Neural cell (in vitro differentiated cells): ENCODE results near the gene PRG2.

Experiments used
- EP300 ChIP-seq: fragments of 450-650 bp; conservative IDR thresholded peaks from 2 replicates; pipeline ENCODE4 v1.6.1; 2014; ENCODE audit warnings: antibody characterized with exemption, mild to moderate bottlenecking, moderate library complexity; ENCODE audit not compliant: poor library complexity, severe bottlenecking
- EZH2 ChIP-seq: fragments of 200-600, 300-800 bp; shearing (Covaris generic), sonication (generic); IDR thresholded peaks from 2 replicates; pipeline ENCODE4 v1.6.1; 2014; ENCODE audit warnings: antibody characterized with exemption, low read length, borderline replicate concordance, mild to moderate bottlenecking; ENCODE audit not compliant: insufficient read depth, poor library complexity, severe bottlenecking
- MXI1 ChIP-seq: fragments of 450-650 bp; conservative IDR thresholded peaks from 2 replicates; pipeline ENCODE4 v1.6.1; 2014; ENCODE audit warnings: antibody characterized with exemption, mild to moderate bottlenecking; ENCODE audit not compliant: poor library complexity, severe bottlenecking
- POLR2AphosphoS5 ChIP-seq: IDR thresholded peaks from 2 replicates; pipeline ENCODE4 v1.6.1; 2012
- REST ChIP-seq: IDR thresholded peaks from 2 replicates; pipeline ENCODE4 v1.6.1; 2012; ENCODE audit warnings: borderline replicate concordance
- SMC3 ChIP-seq: fragments of 450-650 bp; conservative IDR thresholded peaks from 2 replicates; pipeline ENCODE4 v1.6.1; 2014; ENCODE audit warnings: antibody characterized with exemption, mild to moderate bottlenecking, moderate library complexity; ENCODE audit not compliant: poor library complexity
- TAF1 ChIP-seq: IDR thresholded peaks from 2 replicates; pipeline ENCODE4 v1.6.1; 2012; ENCODE audit warnings: low read depth
- TF ChIP-seq, protein P1 (sequence below): fragments of 450-650 bp; IDR thresholded peaks from 2 replicates; pipeline ENCODE4 v1.5.1; 2014; ENCODE audit warnings: antibody characterized with exemption, mild to moderate bottlenecking, moderate library complexity; ENCODE audit not compliant: poor library complexity, severe bottlenecking

- TF ChIP-seq, protein P1, sequence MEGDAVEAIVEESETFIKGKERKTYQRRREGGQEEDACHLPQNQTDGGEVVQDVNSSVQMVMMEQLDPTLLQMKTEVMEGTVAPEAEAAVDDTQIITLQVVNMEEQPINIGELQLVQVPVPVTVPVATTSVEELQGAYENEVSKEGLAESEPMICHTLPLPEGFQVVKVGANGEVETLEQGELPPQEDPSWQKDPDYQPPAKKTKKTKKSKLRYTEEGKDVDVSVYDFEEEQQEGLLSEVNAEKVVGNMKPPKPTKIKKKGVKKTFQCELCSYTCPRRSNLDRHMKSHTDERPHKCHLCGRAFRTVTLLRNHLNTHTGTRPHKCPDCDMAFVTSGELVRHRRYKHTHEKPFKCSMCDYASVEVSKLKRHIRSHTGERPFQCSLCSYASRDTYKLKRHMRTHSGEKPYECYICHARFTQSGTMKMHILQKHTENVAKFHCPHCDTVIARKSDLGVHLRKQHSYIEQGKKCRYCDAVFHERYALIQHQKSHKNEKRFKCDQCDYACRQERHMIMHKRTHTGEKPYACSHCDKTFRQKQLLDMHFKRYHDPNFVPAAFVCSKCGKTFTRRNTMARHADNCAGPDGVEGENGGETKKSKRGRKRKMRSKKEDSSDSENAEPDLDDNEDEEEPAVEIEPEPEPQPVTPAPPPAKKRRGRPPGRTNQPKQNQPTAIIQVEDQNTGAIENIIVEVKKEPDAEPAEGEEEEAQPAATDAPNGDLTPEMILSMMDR, result no peak
- TF ChIP-seq REST (no peak), POLR2AphosphoS5 (no peak), EP300 (no peak), TAF1 (no peak), EZH2 (no peak), SMC3 (no peak), MXI1 (no peak)
Measured at GRCh38 chr11:57421066-57421465, 30.6 kb upstream of the PRG2 start.
